ENCODE data around the gene IGFL4.

IGFL4 gene

DNA sequence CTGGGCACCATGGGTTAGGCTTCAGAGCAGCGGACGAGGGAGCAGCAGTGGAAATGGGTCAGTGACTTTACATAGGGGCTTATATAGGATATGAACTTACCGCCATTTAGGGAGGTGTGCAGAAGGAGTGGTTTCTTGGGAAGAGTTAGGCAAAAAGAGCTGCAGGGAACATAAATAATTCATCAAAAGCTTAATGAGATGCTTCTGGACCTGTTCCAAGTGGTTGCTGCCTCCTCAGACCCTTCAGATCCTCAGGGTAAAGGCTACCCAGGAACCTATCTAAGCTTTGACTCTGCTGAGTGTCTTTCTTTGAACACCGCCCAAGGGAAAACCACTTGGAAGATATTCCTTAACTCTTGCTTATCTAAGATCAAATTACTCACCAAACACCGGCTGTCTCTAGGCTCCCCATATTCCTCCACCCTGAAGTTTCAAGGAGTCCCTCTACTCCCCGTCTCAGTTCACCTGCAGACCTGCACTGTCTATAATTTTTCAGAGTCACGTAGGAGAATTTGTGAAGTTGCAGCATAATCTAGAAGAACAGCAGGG lies at the start of gene IGFL4:
IGFL4 (minus strand) TSS at position 51 of the 549 bp plus-strand sequence; CDS start at position 11, 40 bp downstream.
- no peak for DNase-seq (ENCODE audit: low read depth in 3 of 3)

DNA sequence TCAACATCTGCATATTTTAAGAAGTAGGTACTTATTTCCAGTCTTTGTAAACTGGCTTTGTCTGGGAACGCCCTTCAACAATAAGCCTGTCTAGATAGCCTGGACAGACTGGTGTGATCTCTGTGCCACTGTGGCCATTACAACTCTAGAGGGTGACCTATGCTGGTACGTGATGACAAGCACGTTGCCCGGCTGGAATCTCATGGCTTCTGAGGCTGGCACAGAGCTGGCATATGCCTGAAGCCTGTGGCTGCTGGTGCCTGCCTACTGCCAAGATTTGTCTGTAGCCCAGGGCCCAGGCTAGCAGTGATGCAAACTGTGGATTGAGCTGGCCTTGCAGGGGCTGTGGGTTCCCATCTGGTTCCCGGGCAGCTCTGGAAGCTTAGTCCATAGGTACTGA lies 49.6 kb upstream of the IGFL4 start:
- no peak for DNase-seq (ENCODE audit: low read depth in 3 of 3)

DNA sequence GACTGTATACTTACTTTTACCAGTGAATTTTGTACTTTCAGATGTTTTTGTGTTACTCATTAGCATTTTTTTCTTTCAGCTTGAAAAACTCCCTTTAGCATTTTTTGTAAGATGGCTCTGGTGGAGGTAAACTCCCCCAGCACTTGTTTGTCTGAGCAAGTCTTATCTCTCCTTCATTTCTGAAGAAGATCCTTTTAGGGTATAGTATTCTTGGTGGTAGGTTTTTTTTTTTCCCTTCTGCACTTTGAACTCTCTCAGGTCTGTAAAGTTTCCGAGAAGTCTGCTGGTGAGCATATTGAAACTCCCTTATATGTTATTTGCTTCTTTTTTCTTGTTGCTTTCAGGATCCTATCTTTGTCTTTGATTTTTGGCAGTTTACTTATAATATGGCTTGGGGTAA lies 48.6 kb upstream of the IGFL4 start:
- no peak for DNase-seq (ENCODE audit: low read depth in 3 of 3)

DNA sequence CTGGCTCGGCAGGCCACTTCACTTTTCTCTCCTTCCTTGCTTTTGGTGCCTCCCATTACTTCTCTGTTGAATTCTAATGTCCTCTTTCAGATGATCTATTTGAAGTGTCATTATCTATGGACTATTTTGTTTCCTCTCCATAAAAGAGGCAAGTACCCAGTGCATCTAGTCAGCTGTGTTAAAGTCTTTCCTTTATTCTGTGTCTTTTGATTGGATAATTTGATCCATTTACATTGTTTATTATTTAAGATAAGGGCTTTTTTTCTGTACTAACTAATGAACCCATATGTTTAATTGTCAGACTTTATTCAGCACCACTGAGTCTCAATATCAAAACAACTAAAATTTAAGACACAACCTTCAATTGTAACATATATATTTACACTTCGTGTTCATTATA lies 47.3 kb upstream of the IGFL4 start:
- no peak for DNase-seq (ENCODE audit: low read depth in 3 of 3)

DNA sequence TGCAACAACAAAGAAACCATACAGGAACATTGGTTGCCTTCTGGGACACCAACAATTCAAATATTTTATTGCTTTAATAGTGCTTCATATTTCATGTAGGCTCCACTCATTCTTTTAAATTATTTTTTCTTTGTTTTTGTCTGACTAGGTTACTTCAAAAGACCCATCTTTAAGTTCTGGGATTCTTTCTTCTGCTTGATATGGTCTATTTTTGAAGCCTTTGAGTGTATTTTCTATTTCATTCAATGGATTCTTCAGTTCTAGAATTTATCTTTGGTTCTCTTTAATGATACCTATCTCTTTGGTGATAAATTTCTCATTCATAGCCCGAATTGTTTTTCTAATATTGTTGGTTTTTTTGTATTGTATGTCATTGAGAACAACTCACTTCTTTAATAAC lies 45.1 kb upstream of the IGFL4 start:
- DNase-seq (ENCODE audit: low read depth in 3 of 3): no peak

DNA sequence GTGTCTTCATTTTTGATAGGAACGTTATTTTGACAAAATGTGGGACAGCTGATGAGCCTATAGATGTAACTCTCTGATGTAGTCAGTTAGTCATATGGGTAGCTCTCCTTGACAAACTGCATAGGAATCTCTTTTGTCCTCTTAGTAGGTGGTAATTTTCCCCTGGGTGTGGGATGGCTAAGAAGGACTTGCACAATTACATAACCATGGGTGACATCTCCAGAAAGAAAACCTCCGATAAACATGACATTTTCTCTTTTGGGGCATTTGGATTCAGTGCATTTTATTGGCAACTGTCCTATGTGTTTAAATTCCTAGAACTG lies 41.9 kb upstream of the IGFL4 start:
- DNase-seq (ENCODE audit: low read depth in 3 of 3): no peak

DNA sequence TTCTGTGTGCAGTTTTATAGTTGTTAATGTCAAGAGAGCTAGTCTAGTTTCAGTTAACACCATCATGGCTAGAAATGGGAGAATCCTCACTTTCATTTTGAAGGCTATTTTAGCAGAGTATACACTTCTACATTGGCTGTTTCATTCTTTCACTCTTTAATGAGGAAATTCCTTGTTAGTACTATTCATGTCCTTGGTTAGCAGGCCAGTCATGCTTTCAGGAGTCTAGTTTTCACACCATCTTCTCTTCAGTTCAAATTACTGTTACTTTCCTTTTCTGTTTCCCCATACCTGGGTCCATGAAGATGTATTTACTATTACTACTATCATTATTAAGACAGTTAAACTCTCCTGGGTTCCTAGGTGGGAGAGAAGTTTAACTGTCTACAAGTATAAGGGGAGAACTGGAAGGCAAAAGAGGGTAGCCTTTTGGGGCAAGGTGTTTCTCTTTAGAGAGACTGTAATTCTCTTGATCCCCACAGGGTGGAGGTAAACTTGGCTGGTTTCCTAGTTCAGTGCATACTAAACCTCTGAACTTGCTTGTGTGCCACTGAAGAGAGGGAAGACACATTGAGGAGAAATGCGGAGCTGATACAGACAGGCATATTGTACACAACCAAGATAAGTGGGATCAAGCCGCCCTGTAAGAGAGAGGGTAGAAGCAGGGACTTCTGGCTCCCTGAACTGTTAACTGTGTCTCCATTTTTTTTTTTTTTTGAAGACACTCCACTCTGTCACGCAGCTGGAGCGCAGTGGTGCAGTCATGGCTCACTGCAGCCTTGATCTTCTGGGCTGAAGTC lies 41.3 kb upstream of the IGFL4 start:
- no peak for DNase-seq (ENCODE audit: low read depth in 3 of 3)

DNA sequence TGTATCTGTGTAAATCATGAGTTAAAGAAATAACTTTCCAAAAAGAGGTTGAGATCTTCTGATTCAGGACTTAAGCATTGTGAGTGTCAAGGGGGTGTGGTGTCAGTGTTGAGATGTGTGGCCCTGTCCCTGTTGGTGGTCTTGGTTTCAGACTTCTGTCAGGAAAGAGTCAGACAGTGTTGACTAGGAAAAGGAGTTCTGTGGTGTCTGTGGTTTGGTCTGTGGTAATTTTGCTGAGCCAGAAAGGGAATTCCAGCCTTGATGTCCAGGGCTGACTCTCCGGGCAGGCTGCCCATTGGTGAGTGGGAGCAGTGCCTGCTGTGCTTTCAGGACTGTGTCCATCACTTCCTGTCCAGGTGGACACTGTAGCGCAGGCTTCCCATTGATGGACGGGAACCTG lies 39.8 kb upstream of the IGFL4 start:
- no peak for DNase-seq (ENCODE audit: low read depth in 3 of 3)

DNA sequence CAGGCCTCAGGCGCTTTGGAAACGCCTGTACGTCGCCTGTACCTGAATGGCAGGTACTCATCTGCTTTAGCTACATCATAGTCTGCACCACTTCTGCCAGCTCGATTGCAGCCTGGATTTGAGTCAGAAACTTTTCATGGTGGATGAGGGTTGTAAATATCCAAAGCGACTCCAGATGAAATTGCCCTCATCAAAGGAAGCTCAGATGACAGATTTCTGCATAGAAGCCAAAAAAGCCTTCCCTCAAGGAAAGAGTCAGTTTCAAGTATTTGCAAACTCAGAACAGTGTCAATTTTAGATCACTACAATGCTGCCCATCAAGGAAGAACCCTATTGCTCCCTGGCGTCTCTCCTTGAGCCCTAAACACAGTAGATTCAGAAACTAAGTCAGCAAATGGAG lies 38.8 kb upstream of the IGFL4 start:
- no peak for DNase-seq (ENCODE audit: low read depth in 3 of 3)

DNA sequence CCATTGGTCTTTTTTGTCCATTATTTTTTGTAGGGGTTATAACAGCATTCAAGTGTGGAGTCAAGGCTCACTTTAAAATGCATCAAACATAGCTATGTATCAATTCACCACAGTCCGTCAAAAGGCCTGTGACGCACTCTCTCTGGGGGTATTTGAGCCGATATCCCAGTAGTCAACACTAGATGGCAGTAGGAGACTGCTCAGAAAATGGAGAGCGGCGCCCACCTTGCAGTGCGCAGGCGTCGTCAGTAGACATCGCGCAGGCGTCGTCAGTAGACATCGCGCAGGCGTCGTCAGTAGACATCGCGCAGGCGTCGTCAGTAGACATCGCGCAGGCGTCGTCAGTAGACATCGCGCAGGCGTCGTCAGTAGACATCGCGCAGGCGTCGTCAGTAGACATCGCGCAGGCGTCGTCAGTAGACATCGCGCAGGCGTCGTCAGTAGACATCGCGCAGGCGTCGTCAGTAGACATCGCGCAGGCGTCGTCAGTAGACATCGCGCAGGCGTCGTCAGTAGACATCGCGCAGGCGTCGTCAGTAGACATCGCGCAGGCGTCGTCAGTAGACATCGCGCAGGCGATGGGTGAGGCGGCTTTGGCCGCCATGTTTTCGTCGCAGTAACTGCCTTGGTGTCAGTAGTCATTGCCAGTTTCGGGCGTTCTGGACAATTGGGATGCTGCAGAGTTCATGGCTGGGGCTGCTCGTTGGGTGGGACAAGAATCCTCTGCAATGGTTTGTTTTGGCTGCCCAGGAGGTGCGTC lies 38.0 kb upstream of the IGFL4 start:
- DNase-seq (ENCODE audit: low read depth in 3 of 3): peak in 1 of 3 donors; percentile 14

DNA sequence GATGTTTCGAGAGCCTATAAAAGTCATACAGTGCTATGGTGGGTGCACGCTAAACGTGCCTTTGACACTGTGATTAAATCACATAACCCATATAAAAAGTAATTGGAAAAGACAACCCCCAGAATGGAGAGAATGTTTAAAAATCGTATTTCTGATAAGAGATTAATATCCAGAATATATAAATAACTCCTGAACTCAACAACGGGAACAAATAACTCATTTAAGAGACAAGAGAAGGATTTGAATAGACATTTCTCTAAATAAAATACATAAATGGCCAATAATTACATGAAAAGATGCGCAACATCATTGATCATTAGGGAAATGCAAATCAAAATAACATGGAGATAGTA lies 37.0 kb upstream of the IGFL4 start:
- no peak for DNase-seq (ENCODE audit: low read depth in 3 of 3)

DNA sequence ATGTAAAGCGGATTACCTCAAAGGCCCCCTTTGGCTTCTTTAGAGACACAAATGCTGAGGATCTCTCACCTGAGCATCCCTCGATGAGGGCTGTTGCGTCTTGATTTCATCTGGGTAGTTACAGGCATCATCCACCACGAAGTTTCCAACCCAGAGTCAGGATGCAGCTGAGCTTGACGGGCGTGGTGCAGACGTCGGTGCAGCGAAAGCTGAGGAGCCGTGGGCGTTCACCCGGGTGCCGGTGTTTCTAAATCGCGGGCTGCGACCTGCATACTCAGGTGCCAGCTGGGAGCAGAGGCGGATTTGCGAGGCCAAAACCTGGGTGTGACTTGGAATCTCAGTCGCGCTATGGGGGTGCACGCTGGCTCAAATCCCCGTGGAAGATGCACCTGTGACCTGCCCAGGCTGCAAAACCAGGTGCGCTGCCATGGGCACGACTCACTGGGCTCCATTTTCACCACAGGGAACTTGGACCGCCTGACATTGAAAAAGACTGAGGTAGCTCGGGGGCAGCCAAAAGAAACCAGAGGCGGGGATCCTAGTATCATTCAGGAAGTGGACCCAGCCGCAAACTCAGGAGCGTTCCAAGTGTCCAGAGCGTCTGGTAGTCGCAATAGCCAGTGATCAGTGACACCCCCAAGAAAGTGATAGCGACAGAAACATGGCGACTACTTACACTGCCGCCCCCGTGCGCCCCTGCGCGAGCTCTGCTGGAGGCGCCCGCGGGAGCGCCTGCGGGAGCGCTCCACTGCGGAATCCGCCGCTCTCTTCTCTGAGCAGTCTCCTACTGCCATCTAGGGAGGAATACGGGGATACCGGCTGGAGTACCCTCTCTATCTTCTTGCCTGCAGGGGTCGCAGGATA lies 36.4 kb upstream of the IGFL4 start:
- peak; percentile 12 to 20 (median 13) for DNase-seq (ENCODE audit: low read depth in 3 of 3)

DNA sequence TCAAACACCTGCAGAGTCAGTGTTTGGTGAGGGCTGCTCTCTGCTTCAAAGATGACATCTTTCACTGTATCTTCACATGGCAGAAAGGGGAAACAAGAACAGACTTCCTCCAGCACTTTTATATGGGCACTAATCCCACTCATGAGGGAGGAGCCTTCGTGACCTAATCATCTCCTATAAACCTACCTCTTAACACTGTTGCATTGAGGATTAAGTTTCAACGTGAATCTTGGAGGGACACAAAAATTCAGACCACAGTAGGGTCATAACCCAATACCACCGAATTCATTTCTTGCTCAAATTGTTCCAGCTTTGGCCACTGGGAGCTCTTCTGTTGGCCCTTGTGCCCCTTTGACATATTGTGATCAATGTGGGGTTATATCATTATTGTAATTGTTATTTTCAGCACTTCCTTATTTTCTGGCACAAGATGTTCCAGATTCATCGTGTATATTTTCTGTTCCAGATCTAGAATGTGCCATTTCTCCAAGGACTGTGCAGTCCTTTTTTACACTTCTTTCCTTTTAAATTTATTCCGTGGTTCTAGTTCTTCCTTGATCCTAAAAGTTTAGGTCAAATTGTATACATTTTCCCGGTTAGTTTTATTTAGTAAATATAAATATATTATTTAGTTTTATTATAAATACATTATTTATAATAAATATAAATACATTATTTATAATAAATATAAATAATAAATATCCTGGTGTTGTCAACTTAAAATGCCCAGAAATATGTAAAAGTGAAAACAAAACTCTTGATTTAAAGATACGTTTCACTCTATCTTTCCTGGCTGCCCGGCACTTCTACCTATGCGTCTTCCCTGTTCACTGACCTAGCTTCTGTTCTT lies 35.5 kb upstream of the IGFL4 start:
- DNase-seq (ENCODE audit: low read depth in 3 of 3): no peak

DNA sequence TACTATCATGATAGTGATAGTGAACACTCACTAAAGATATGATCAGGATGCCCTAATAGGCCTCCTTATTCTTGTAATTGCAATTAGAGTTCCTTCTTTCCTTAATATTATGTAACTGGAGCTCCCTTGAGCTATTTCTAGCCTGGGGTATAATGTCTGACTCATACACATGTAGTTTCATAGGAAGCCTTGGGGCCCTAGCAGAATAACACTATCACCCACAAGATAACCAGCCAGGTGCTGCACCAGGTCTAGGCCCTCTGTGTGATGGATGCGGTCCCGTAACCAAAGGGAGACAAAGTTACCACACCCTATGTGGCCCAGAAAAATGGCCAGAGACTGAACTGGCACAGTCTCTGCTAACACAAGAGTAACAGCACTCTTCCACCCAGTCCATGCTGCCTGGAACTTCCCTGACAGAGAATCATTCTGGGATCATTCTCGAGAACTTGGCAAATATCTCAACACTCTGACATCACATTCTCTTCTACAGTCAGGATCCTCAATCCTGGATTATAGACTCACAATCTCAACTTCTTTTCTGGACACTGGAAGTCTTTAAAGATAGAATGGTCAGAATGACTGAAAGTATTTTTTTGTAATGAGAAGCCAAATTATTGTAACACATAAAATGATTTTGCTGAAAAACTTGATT lies 32.6 kb upstream of the IGFL4 start:
- DNase-seq (ENCODE audit: low read depth in 3 of 3): no peak

DNA sequence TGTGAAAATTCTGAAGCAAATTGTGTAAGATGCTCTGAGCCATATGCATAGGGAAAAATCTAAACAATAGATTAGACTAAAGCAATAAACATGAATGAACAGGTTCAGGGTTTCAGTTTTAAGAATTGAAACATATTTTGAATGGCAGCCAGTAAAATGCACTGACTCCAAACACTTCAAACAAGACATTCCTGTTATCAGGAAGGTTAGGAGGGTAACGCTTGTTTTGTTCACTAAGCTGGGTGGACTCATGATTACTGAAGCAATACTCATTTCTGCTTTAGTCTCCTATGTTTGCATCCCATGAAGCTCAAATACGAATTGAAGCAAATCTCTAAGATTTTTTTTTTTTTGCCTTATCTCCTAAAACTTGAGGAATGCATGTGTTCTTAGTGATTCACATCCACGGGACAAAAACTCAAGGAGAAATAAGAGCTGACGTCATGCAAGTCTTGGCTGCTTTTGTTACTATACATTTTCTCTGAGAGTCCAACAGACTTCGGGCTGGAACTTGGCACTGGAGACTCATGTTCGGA lies 29.1 kb upstream of the IGFL4 start:
- no peak for DNase-seq (ENCODE audit: low read depth in 3 of 3)

DNA sequence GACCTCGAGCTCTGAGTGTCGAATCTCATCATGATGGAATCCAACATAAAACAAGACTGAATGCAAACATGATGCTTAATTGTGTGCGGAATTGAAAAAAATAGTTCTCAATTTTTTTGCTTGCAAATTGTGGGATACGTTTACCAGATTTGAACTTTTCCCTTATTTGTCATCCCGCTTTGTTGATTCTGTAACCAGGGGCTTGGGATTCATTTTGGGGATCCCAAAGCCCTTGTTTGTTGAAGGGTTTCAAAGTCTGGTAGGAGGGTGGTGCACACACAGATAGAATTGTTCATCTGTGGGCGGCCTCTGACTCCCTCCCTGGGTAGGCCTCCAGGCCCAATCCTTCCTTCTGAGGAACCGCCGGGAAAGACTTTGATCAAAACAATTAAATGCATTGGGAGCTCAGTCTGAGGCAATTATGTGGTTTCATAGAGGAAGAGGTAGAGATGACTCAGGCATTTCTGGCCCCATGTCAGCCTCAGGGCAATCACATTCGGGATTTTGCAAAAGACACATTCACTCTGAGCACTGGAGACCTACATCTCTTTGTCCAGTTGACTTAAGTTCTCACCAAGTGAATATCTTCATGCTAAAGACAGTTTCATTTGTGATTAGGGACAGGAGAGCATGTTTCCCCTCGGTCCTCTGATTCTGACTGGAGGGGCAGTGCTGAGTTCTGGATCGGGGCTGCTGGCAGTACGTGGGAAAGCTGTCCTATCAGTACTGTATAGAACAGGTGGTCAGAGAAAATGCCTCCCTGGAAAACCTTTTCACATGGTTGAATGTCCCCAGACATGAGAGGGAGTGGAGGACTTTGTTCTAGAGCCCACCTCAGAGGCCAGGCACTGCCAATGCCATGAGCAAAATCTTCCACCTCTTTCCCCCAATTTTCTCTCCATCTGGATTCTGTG lies 27.8 kb upstream of the IGFL4 start:
- DNase-seq (ENCODE audit: low read depth in 3 of 3): no peak

DNA sequence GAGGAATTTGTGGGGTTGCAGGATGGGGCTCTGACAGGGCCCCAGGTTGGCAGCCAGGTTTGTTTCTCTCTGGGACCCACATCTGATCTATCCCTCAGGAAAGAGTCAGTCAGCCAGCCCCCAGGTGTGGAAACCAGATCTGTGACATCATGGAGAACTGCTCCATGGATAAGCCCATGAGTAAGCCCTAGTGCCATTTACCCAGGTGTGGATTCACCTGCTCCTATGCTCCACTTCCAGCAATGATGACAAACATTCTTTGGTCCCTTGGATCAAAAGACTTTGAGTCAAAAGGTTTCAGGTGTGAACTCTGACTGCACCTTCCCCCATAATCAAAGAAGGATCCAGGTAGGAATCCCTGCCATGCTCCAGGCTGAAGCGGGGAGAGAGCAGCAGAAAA lies 26.9 kb upstream of the IGFL4 start:
- DNase-seq (ENCODE audit: low read depth in 3 of 3): no peak

DNA sequence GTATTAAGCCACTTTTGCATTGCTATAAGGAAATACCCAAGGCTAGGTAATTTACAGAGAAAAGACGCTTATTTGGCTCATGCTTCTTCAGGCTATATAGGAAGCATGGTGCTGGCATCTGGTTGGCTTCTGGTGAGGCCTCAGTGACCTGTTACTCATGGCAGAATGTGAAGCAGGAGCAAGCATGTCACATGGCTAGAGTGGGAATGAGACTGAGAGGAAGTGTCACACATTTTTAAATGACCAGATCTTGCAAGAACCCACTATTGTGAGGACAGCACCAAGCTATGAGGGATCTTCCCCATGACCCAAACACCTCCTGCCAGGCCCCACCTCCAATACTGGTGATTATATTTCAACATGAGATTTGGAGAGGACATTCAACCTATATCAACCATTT lies 25.7 kb upstream of the IGFL4 start:
- DNase-seq (ENCODE audit: low read depth in 3 of 3): no peak

DNA sequence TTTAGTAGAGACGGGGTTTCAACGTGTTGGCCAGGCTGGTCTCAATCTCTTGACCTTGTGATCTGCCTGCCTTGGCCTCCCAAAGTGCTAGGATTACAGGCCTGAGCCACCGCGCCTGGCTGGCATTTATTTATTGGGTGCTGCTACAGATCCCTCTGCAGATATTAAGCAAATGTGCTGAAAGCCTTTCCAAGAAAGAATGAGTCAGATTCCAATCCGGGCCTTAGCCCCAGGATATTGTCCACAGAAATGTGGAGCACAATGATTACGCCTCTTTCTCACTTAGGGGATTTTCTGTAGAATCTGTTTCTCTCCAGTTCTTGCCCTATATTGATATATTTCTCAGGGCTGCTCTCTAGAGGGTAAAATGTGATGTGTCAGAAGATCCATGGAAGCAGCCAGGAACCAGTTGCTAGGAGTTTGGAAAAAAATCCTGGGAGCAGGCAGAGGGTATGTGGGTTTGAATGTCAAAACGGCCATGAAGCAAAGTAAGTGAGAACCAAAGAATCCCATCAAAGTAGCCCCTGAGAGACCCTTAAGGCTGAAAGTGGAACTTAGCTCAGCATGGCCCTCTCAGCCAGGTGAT lies 24.8 kb upstream of the IGFL4 start:
- DNase-seq (ENCODE audit: low read depth in 3 of 3): no peak

Measured in stimulated activated CD4-positive, alpha-beta T cell treated with anti-CD3 and anti-CD28 coated beads, TNF-alpha, amount 100 ng/mL, for 48 hours (primary cell).